HG03520 (cell line): ENCODE results near the gene TM4SF18.

Experiments
- ATAC-seq: cut with Tn5 transposase; IDR thresholded peaks from one replicate; pipeline ENCODE4 v1.9.1; 2021; ENCODE audit warnings: mild to moderate bottlenecking, moderate library complexity; ENCODE audit not compliant: unreplicated experiment

Gene TM4SF18

GRCh38 chr3:149331396-149331795 is 2.0 kb downstream of the TM4SF18 start:
- no peak for ATAC-seq

- ATAC-seq, result no peak
These were observed 2.7 kb downstream of the TM4SF18 start for GRCh38 chr3:149330609-149331331.

DNA sequence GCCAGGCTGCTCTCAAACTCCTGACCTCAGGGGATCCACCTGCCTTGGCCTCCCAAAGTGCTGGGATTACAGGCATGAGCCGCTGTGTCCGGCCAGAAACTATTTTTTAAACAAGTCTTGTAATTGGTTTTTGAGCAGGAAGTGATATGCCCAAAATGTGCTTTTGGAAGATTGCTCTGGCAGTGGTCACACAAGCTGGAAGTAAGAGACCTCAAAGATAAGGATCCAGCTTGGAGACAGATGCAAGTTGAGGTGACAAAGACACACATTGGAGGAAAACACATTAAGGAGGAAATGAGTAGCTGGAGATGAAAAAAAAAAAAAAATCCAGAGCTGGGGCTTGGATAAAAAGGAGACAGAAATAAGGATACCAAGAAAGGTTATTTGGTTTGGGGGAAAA is 6.3 kb downstream of the TM4SF18 start:
- ATAC-seq, result no peak

- ATAC-seq, result no peak
These were observed 7.9 kb downstream of the TM4SF18 start for GRCh38 chr3:149325581-149325980.

GRCh38 chr3:149324332-149324731 is 9.1 kb downstream of the TM4SF18 start:
- ATAC-seq, result no peak

GRCh38 chr3:149321640-149322039 is 11.8 kb downstream of the TM4SF18 start:
- no peak for ATAC-seq

DNA sequence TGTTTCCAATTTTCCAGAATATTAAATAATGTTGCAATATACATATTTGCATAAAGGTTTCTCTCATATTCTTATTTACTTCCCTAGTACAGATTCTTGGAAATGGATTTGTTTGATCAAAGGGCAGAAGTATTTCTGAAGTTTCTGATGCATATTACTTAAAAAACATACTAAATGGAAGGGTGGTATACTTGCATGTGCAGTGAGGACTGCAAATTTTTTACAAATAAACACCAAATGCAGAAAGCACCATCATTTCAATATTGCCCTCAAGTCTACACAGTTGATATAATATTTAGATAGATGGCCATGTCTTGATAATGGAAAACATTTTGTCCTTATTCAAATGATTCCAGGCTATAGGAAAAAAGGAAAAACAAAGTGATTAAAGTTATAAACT is 12.3 kb downstream of the TM4SF18 start:
- no peak for ATAC-seq

DNA sequence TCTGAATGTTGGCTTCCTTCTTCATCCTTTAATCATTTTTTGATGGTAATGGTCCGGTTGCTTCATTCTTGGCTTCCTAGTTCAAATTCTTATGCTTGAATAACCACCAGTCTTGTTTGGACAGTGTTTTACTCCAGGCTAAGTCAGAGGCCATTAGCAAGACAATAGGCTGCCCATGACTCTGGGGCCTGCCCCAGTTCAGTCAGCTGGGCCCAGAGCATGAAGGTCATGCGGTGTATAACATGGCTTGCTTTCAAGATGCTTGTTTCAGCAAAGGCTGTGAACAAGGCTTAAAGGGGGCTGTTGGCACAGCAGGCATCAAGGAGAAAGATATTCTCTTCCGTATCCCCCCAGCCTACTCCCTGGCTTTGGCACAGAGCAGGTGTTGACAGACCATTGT is 13.7 kb downstream of the TM4SF18 start:
- no peak for ATAC-seq

DNA sequence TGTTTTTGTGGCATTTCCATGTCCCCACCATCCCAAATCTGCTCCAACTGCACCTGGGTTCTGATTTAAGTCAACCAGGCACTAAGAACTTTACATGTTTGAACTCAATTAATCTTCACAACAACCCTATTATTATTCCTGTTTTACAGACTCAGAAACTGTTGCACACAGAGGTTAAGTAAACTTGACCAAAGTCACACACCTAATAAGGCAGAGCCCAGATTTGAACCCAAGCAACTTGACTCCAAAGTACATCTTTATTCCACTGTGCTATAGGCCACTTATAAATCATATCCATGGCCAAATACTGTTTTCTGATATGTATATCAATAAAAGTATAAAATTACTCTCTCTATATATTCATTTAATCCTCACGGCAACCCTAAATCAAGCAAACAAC is 16.4 kb downstream of the TM4SF18 start:
- ATAC-seq, result no peak

GRCh38 chr3:149316437-149316836 is 17.0 kb downstream of the TM4SF18 start:
- ATAC-seq, result no peak

DNA sequence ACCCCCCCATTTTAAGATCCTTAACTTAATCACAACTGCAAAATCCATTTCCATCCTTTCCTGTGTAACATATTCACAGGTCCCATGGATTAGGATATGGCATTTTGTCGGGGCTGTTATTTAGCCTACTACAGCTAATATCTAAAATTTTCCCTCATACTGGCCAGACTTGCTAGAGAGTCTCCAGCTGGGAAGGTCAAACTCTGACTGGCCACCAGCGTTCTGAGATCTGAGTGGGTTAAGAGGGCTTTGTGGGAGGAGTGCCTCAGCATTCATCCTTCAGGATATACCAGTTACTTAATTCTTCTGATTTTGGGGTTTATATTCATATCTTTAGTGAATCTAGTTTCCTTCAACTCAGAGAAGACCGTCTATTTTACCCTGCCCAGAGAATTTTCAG is 17.7 kb downstream of the TM4SF18 start:
- ATAC-seq, result no peak

DNA sequence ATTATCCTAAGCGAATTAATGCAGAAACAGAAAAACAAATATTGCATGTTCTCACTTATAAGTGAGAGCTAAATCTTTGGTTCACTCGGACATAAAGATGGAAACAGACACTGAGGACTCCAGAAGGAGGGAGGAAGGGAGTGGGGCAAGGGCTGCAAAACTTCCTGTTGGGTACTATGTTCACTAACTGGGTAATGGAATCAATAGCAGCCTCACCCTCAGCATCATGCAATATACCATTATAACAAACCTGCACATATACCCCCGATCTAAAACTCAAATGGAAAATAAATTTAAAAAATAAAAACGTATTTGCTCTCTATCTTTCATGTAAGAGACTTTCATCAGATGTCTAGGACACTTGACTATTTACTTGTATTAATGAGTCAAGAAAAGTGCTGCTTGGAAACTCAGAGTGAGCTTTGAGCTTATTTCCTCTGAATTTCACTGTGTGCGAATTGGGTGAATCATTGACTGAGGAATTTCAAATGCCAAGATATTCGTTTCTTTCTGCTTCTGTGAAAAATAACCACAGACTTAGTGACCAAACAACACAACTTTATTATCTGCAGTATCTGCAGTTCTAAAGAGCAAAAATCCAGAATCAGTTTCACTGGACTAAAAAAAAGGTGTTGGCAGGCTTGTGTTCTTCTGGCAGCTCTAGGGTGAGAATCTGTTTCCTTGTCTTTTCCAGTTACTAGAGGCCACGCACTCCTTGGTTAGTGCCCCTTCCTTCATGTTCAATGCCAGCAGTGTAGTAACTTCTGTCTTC is 18.4 kb downstream of the TM4SF18 start:
- ATAC-seq, result no peak

- ATAC-seq, result no peak
These were observed 19.9 kb downstream of the TM4SF18 start for GRCh38 chr3:149313542-149313941.

DNA sequence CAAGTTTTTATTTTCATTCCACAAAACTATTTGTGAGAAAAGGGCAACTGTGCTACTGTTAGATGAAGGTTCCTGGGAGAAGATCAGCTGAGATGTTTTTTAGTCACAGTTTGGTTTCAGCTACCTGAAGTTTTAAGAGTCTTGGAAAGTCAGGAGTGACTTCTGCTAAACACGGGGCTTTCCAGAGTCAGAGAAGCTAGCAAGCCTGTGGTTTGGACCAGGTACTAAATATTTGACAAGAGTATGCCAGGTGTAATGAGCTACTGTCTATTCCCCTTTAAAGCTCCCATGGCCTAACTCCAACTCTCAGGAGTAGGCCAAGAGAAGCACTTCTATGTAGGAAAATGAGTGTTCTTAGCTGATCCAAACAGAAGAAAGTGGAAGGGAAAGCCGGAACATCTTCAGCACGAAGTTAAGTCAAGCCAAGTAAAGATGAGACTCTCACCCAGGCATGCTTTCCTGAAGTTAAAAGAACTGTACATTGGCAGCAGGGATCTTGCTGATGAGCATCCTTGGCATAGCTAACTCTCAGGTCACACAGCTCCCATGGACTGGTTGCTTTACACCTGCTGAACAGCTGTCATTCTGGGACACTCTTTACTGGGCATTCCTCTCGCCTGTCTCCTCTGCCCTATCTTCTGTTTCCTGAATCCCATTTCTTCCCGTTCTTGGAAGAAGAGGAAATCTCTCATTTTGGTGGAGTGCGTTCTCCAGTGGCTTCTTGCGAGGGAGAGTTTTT is 22.5 kb downstream of the TM4SF18 start:
- ATAC-seq, result no peak

DNA sequence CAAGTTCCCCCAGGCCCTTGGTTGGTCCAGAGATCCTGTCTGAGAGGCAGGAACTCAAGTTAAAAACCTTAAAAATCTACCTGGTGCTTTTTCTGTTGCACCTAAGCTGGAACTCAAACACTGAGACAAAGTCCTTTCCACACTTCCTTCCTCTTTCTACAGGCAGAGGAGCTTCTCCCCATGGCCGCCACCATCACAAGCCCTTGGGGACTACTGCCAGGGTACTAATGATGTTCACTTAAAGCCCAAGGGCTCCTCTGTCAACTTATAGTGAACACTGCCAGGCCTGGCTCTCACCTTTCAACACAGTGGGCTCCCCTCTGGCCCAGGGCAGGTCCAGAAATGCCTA is 26.0 kb downstream of the TM4SF18 start:
- no peak for ATAC-seq

- ATAC-seq, result no peak
These were observed 26.5 kb downstream of the TM4SF18 start for GRCh38 chr3:149306751-149307434.

- ATAC-seq, result no peak
These were observed 28.1 kb downstream of the TM4SF18 start for GRCh38 chr3:149305376-149305775.

- ATAC-seq, result no peak
These were observed 33.3 kb downstream of the TM4SF18 start for GRCh38 chr3:149299938-149300801.

GRCh38 chr3:149296972-149297371 is 36.5 kb downstream of the TM4SF18 start:
- no peak for ATAC-seq

DNA sequence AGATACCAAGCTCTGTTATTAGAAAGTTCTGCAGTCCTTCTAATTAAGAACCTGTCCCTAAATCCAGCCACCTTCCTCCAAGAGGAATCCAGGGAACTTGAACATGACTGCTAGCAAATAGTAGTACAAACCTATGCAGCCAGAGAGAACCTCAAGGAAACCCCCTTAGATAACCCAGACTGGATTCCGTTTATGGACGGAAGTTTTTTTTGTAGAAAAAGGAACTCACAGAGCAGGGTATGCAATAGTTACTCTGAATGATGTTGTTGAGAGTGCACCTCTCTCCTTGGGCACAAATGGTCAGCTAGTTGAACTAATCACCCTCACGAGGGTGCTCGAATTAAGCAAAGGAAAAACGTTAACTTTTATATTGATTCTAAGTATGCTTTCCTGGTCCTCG is 40.8 kb downstream of the TM4SF18 start:
- no peak for ATAC-seq
